ENCODE measurements around the gene NLGN4Y. TPM values are rescaled to one million over a fixed set of nuclear protein-coding genes. Genes with fewer than 3 reads are reported as not detected.

NLGN4Y gene
- total RNA-seq, 1 experiment from 2014 or later = not detected

- H3K4me2 ChIP-seq (ENCODE audit: insufficient read depth, insufficient read length, low read length) = no peak overlapping the region
- H2BK120ac ChIP-seq (ENCODE audit: low read depth, low read length, poor library complexity, severe bottlenecking) = no peak overlapping the region
- H3K9me3 Mint-ChIP-seq = no peaks in the 10 kb centered on the region
- no peaks in the 10 kb centered on the region for H3K23me2 ChIP-seq (ENCODE audit: insufficient read length, low read depth, low read length, poor library complexity, severe bottlenecking)
- WGBS (ENCODE audit: extremely low coverage, insufficient read length, low lambda C conversion rate) = no CpG with 5 or more reads among the region's 1 CpG
- H3K23ac ChIP-seq (ENCODE audit: insufficient read length, low read depth, low read length) = no peak overlapping the region
- H3K9me3 ChIP-seq (ENCODE audit: control insufficient read depth, low read depth, low read length) = no peaks in the 10 kb centered on the region
- no peak overlapping the region for H2AFZ ChIP-seq (ENCODE audit: low read length)
- no peak overlapping the region for H2BK5ac ChIP-seq (ENCODE audit: insufficient read length, low read length)
- H3K27me3 ChIP-seq (ENCODE audit: insufficient read depth, low read length) = no peaks in the 10 kb centered on the region
- H2BK20ac ChIP-seq (ENCODE audit: low read depth, low read length, poor library complexity, severe bottlenecking) = no peak overlapping the region
- no peaks in the 10 kb centered on the region for H3K4me1 Mint-ChIP-seq
- H3K56ac ChIP-seq (ENCODE audit: insufficient read length, low read depth, low read length) = no peak overlapping the region
- DNase-seq = no peak
- H3K4ac ChIP-seq (ENCODE audit: low read depth, low read length) = no peak overlapping the region
- H3K9ac ChIP-seq (ENCODE audit: extremely low read depth, insufficient read length, low read length) = no peak overlapping the region
- no peak overlapping the region for H2BK15ac ChIP-seq (ENCODE audit: low read depth, low read length)
- H3K27ac Mint-ChIP-seq = no peak overlapping the region
- H4K20me1 ChIP-seq (ENCODE audit: control insufficient read depth, insufficient read depth, insufficient read length) = no peaks in the 10 kb centered on the region
- H3K14ac ChIP-seq (ENCODE audit: insufficient read depth, low read length) = no peak overlapping the region
- no peak overlapping the region for H4K91ac ChIP-seq (ENCODE audit: insufficient read length, low read depth, low read length)
- no peak overlapping the region for H3K18ac ChIP-seq (ENCODE audit: insufficient read length, low read depth, low read length)
- no peaks in the 10 kb centered on the region for H3K4me1 ChIP-seq (ENCODE audit: insufficient read depth, low read length)
- H3K36me3 Mint-ChIP-seq (ENCODE audit: insufficient read depth in 1 of 3, low read depth in 3 of 3) = no peaks in the 10 kb centered on the region
- no peaks in the 10 kb centered on the region for H3K79me2 ChIP-seq (ENCODE audit: insufficient read depth, low read length)
- H3K27ac ChIP-seq (ENCODE audit: insufficient read length, low read depth, low read length) = no peak overlapping the region
- no peak overlapping the region for H2AK5ac ChIP-seq (ENCODE audit: insufficient read length, low read length)
- H2BK12ac ChIP-seq (ENCODE audit: insufficient read length, low read depth, low read length) = no peak overlapping the region
- no peaks in the 10 kb centered on the region for H3K27me3 Mint-ChIP-seq (ENCODE audit: low read depth)
- H3K4me3 Mint-ChIP-seq = no peak overlapping the region
- no peak for TF ChIP-seq CTCF (conservative IDR thresholded peaks at IDR 0.05)
- no peak overlapping the region for H4K5ac ChIP-seq (ENCODE audit: insufficient read length, low read depth, low read length)
- no peak overlapping the region for H4K8ac ChIP-seq (replicated peaks; ENCODE audit: insufficient read length, low read depth, low read length)
- no peak overlapping the region for H3T11ph ChIP-seq (ENCODE audit: low read length)
- H3K79me1 ChIP-seq (ENCODE audit: insufficient read depth, low read depth, low read length, poor library complexity, severe bottlenecking) = no peaks in the 10 kb centered on the region
Observed at GRCh38 chrY:14490226-14490625, 34.1 kb upstream of the NLGN4Y start.

Data from H9 (cell line).